Measurements from ENCODE around the gene LZTS3. TPM values are rescaled to one million over a fixed set of nuclear protein-coding genes. Genes with fewer than 3 reads are reported as not detected.

LZTS3 gene
- total and polyA plus RNA-seq, 2 of the 8 experiments (the other 6 are each of a cell fraction or from before 2014, with no cell fraction given), result 31.8 to 33.5 TPM

DNA sequence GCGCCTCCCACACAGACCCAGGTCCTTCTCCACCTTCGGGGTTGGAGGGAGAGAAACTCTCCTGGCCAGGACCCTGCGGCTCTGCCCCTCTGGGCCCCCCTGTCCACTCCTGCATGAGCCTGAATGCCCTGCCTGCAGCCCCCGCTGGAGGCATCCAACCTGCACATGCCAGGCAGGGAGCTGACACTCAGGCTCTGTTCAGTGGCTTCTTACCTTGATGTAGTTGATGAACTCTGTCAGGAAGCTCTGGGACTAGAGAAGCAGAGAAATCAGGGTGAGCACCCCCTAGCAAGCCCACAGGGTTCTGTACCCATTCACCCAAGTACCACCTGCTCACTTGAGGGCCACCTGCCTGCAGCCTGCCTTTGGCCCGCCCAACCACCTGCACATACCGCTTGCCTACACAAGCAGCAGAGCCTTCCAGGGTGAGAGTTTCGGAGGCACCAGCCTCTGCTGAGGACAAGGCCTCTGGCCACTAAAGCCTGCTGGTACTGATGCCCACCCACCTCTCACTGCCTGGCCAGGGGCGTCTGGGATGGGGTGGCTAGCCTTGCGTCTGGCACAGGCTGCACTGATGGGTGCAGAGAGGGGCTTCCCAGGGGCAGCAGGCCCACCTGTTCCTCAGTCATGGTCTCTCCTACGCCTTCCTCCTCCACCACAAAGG, 21.4 kb upstream of the LZTS3 start:
- H3K27ac ChIP-seq (ENCODE audit: low read depth, low read length), result no peak overlapping the region
- no peak overlapping the region for H2BK15ac ChIP-seq (ENCODE audit: low read length)
- H3K79me1 ChIP-seq (ENCODE audit: low read depth, low read length), result no peaks in the 10 kb centered on the region
- peaks cover 6 to 17% of the 10 kb centered on the region in 2 experiments for H4K20me1 ChIP-seq (replicated peaks in 1 of 2; ENCODE audit: control insufficient read depth in 1 of 2, insufficient read depth in 2 of 2, low read length in 2 of 2)
- no peak overlapping the region for H3K4me3 ChIP-seq (ENCODE audit: extremely low read depth in 1 of 4, insufficient read depth in 2 of 4, low read depth in 3 of 4, low read length in 4 of 4)
- no peak for FAIRE-seq
- no peak for DNase-seq (ENCODE audit: low read depth in 1 of 2, low spot score in 2 of 2)
- no peak overlapping the region for H2BK5ac ChIP-seq (ENCODE audit: low read depth, low read length)
- H3K4me1 ChIP-seq (replicated peaks in 1 of 4; ENCODE audit: control insufficient read depth in 3 of 4, insufficient read depth in 4 of 4, low read length in 3 of 4), result no peaks in the 10 kb centered on the region
- no peak overlapping the region for H2AK5ac ChIP-seq (ENCODE audit: low read depth, low read length)
- H3K36me3 ChIP-seq (ENCODE audit: control insufficient read depth in 2 of 4, insufficient read depth in 4 of 4, low read length in 3 of 4), result peaks cover 26 to 67% (median 49%) of the 10 kb centered on the region in 4 experiments
- H3K9ac ChIP-seq (replicated peaks in 1 of 4; ENCODE audit: extremely low read depth in 1 of 4, low read depth in 3 of 4, low read length in 3 of 4), result no peak overlapping the region
- no peak overlapping the region for H3K4me2 ChIP-seq (ENCODE audit: insufficient read depth in 1 of 2, low read depth in 2 of 2, low read length in 2 of 2)
- H3K27me3 ChIP-seq (replicated peaks in 1 of 4; ENCODE audit: control insufficient read depth in 3 of 4, extremely low read depth in 1 of 4, insufficient read depth in 3 of 4, low read length in 3 of 4), result no peaks in the 10 kb centered on the region
- no peak overlapping the region for H4K5ac ChIP-seq (ENCODE audit: insufficient read length, low read depth, low read length)
- no peak overlapping the region for H3K14ac ChIP-seq (ENCODE audit: insufficient read length)
- no peak overlapping the region for H4K91ac ChIP-seq (replicated peaks; ENCODE audit: insufficient read length, low read length)
- WGBS, 2 experiments (ENCODE audit: extremely low coverage in 1 of 2, insufficient coverage in 1 of 2, insufficient read length in 1 of 2, insufficient replicate concordance in 2 of 2, low coverage in 1 of 2, low lambda C conversion rate in 2 of 2, missing lambda C conversion rate in 1 of 2), result 86% methylated on average over 10 of the region's 10 CpGs; no CpG with 5 or more reads in 1 of the 2 experiments
- no peaks in the 10 kb centered on the region for H3K79me2 ChIP-seq (ENCODE audit: control insufficient read depth in 1 of 2, insufficient read depth in 2 of 2, low read length in 2 of 2)
- H3K4ac ChIP-seq (replicated peaks; ENCODE audit: insufficient read length, low read depth, low read length), result no peak overlapping the region
- H3K23ac ChIP-seq (ENCODE audit: insufficient read length), result no peak overlapping the region
- H2BK12ac ChIP-seq (ENCODE audit: low read depth, low read length), result no peak overlapping the region
- no peaks in the 10 kb centered on the region for H3K9me3 ChIP-seq (ENCODE audit: insufficient read depth in 2 of 2, low read depth in 1 of 2, low read length in 1 of 2)
- H3K56ac ChIP-seq (replicated peaks; ENCODE audit: insufficient read length, low read depth, low read length), result no peak overlapping the region
- CTCF ChIA-PET (ENCODE audit: partially characterized antibody), result no interaction called here
- H4K8ac ChIP-seq (ENCODE audit: extremely low read depth, insufficient read depth, low read length), result no peak overlapping the region
- no peak overlapping the region for H2BK120ac ChIP-seq (replicated peaks; ENCODE audit: low read depth, low read length)
- H3K18ac ChIP-seq (ENCODE audit: extremely low read depth, low read length), result no peak overlapping the region
- no peaks in the 10 kb centered on the region for H3K23me2 ChIP-seq (ENCODE audit: low read depth, low read length)
- no peak overlapping the region for H2BK20ac ChIP-seq (ENCODE audit: low read length)
- H2AFZ ChIP-seq (ENCODE audit: low read length), result no peak overlapping the region
- POLR2A ChIA-PET (ENCODE audit: partially characterized antibody), result no interaction called here
- TF ChIP-seq SIN3A (conservative IDR thresholded peaks at IDR 0.05 in 1 of 2, IDR thresholded peaks at IDR 0.05 in 1 of 2; ENCODE audit: low read depth in 1 of 2, low read length in 2 of 2) (no peak), ASH2L (IDR thresholded peaks at IDR 0.05; ENCODE audit: low read length) (no peak), HDAC2 (IDR thresholded peaks at IDR 0.05; ENCODE audit: borderline replicate concordance in 1 of 2, low read depth in 2 of 2, low read length in 2 of 2) (no peak), KDM5A (IDR thresholded peaks at IDR 0.05; ENCODE audit: low read length) (no peak), TAF7 (optimal IDR thresholded peaks at IDR 0.05; ENCODE audit: borderline replicate concordance, low read depth, low read length) (no peak), EZH2 (IDR thresholded peaks at IDR 0.05; ENCODE audit: low read depth, low read length, severe bottlenecking) (no peak)

All from H1 (cell line).